ENCODE data around the gene CHPF. TPM values are rescaled to one million over a fixed set of nuclear protein-coding genes. Genes with fewer than 3 reads are reported as not detected.

Gene CHPF
- total and polyA plus RNA-seq, 10 of the 15 experiments (the other 5 are each of a cell fraction or from before 2014, with no cell fraction given): 0.09 to 17.4 (median 8.3) TPM; not detected in 1

DNA sequence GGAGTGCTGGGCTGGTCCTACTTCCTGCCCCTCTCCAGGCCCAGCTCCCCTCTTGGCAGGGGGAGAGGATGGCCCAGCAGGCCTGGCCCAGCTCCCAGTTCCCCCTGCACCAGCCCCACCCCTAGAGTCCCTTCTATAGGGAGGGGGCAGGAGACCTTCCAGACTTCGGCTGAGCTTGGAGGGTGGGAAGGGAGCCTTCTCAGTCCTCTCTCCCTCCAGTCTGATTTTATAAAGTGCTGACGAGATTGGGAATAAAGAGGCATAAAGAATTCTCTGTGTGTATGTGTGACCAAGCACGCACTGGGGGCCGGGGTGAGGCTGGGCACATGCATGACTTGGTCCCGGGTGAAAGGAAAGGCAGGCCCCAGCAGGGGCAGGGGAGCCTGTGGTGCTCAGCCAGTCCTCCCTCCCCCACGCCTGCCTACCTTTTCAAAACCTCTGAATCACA is 5.1 kb downstream of the CHPF start:
- DNase-seq (ENCODE audit: low read depth, low spot score) (no peak), ATAC-seq (no peak), FAIRE-seq (no peak)
- Histone ChIP-seq H3K36me3 (ENCODE audit: control insufficient read depth in 2 of 2, insufficient read depth in 2 of 2, low read length in 1 of 2) (no peaks in the 10 kb centered on the region; a peak in 1 of 4 replicates), H2AFZ (ENCODE audit: control insufficient read depth, low read depth, low read length) (no peak overlapping the region), H3K4me1 (ENCODE audit: control insufficient read depth, insufficient read depth, low read length) (peaks cover 3% of the 10 kb centered on the region; the same call in 1 of the 2 replicates), H3K4me2 (ENCODE audit: control insufficient read depth, insufficient read depth) (no peak overlapping the region), H4K20me1 (ENCODE audit: control insufficient read depth, insufficient read depth) (no peaks in the 10 kb centered on the region), H3K9ac (ENCODE audit: control insufficient read depth, insufficient read depth, low read length) (no peak overlapping the region), H3K27ac (ENCODE audit: control insufficient read depth, insufficient read depth) (no peak overlapping the region), H3K4me3 (no peak overlapping the region), H3K79me2 (ENCODE audit: control insufficient read depth, insufficient read depth, low read length) (no peaks in the 10 kb centered on the region), H3K9me3 (replicated peaks; ENCODE audit: control insufficient read depth, insufficient read depth, low read length) (no peaks in the 10 kb centered on the region), H3K27me3 (replicated peaks in 1 of 2; ENCODE audit: control insufficient read depth in 2 of 2, insufficient read depth in 2 of 2, low read length in 1 of 2) (peaks cover 0 to 3% of the 10 kb centered on the region in 2 experiments; a peak in 2 of 4 replicates)
- ChIA-PET RAD21 (ENCODE audit: unreplicated experiment) (no interaction called here), CTCF (interaction anchor here (1.3 to 4.6 kb wide), 2 partner anchors 9 to 152 kb away, joined by 4 to 63 read pairs; no protein-coding TSS in a partner anchor), POLR2A (no interaction called here), SMC1A (ENCODE audit: uncharacterized antibody, unreplicated experiment) (no interaction called here)
- no TSS peak for BruUV-seq (replicated peaks)
- in situ Hi-C loops (cut with MboI) (no loop called here), intact Hi-C loops (cut with micrococcal nuclease; ENCODE audit: unreplicated experiment) (no loop called here)
- TF ChIP-seq BCL11A (IDR thresholded peaks at IDR 0.05; ENCODE audit: low read depth, low read length): no peak
- TF ChIP-seq ZBED1 (IDR thresholded peaks at IDR 0.05; ENCODE audit: borderline replicate concordance): no peak
- TF ChIP-seq CREM (IDR thresholded peaks at IDR 0.05; ENCODE audit: low read depth): no peak
- TF ChIP-seq HCFC1 (IDR thresholded peaks at IDR 0.05; ENCODE audit: low read length): no peak
- TF ChIP-seq KDM1A (IDR thresholded peaks at IDR 0.05; ENCODE audit: borderline replicate concordance): no peak
- no peak for TF ChIP-seq TARDBP (IDR thresholded peaks at IDR 0.05; ENCODE audit: borderline replicate concordance)
- TF ChIP-seq, protein P1, sequence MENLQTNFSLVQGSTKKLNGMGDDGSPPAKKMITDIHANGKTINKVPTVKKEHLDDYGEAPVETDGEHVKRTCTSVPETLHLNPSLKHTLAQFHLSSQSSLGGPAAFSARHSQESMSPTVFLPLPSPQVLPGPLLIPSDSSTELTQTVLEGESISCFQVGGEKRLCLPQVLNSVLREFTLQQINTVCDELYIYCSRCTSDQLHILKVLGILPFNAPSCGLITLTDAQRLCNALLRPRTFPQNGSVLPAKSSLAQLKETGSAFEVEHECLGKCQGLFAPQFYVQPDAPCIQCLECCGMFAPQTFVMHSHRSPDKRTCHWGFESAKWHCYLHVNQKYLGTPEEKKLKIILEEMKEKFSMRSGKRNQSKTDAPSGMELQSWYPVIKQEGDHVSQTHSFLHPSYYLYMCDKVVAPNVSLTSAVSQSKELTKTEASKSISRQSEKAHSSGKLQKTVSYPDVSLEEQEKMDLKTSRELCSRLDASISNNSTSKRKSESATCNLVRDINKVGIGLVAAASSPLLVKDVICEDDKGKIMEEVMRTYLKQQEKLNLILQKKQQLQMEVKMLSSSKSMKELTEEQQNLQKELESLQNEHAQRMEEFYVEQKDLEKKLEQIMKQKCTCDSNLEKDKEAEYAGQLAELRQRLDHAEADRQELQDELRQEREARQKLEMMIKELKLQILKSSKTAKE (IDR thresholded peaks at IDR 0.05; ENCODE audit: low read depth, poor library complexity, severe bottlenecking): no peak
- no peak for TF ChIP-seq NBN (IDR thresholded peaks at IDR 0.05)
- no peak for TF ChIP-seq EGR1 (IDR thresholded peaks at IDR 0.05; ENCODE audit: borderline replicate concordance in 1 of 2, low read depth in 2 of 2, low read length in 2 of 2)
- no peak for TF ChIP-seq POU2F2 (IDR thresholded peaks at IDR 0.05; ENCODE audit: borderline replicate concordance, low read depth, low read length)
- no peak for TF ChIP-seq TCF3 (IDR thresholded peaks at IDR 0.05; ENCODE audit: borderline replicate concordance, insufficient read depth, low read depth, low read length)
- TF ChIP-seq, protein P2, sequence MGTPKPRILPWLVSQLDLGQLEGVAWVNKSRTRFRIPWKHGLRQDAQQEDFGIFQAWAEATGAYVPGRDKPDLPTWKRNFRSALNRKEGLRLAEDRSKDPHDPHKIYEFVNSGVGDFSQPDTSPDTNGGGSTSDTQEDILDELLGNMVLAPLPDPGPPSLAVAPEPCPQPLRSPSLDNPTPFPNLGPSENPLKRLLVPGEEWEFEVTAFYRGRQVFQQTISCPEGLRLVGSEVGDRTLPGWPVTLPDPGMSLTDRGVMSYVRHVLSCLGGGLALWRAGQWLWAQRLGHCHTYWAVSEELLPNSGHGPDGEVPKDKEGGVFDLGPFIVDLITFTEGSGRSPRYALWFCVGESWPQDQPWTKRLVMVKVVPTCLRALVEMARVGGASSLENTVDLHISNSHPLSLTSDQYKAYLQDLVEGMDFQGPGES (IDR thresholded peaks at IDR 0.05): no peak
- no peak for TF ChIP-seq SREBF1 (IDR thresholded peaks at IDR 0.05; ENCODE audit: low read length)
- no peak for TF ChIP-seq RAD51 (IDR thresholded peaks at IDR 0.05)
- TF ChIP-seq GABPA (IDR thresholded peaks at IDR 0.05; ENCODE audit: low read depth): no peak
- TF ChIP-seq JUNB (IDR thresholded peaks at IDR 0.05): no peak
- 58% methylated on average over 6 of the region's 6 CpGs for WGBS (ENCODE audit: insufficient coverage, insufficient replicate concordance, low lambda C conversion rate, missing lambda C conversion rate)

Measured in GM12878 (cell line).